ENCODE data around the gene SAMD11. TPM values are rescaled to one million over a fixed set of nuclear protein-coding genes. Genes with fewer than 3 reads are reported as not detected.

Gene SAMD11
- total and polyA plus RNA-seq, 2 of the 8 experiments (the other 6 are each of a cell fraction or from before 2014, with no cell fraction given): 0.18 to 0.30 TPM

GRCh38 chr1:919271-919872 lies 4.4 kb upstream of the SAMD11 start:
- Histone ChIP-seq H2BK15ac (ENCODE audit: low read length) (0 out of 2 replicates have a peak overlapping the region, but pooled peaks have one; percentile 16), H3K4me2 (ENCODE audit: insufficient read depth in 1 of 2, low read depth in 2 of 2, low read length in 2 of 2) (no peak overlapping the region), H3K27ac (ENCODE audit: low read depth, low read length) (no peak overlapping the region), H4K91ac (replicated peaks; ENCODE audit: insufficient read length, low read length) (no peak overlapping the region), H3K18ac (ENCODE audit: extremely low read depth, low read length) (no peak overlapping the region), H3K4me3 (ENCODE audit: extremely low read depth in 1 of 4, insufficient read depth in 2 of 4, low read depth in 3 of 4, low read length in 4 of 4) (no peak overlapping the region), H4K8ac (ENCODE audit: extremely low read depth, insufficient read depth, low read length) (no peak overlapping the region; the same call in 1 of the 2 replicates), H2BK20ac (ENCODE audit: low read length) (no peak overlapping the region), H3K9ac (replicated peaks in 1 of 4; ENCODE audit: extremely low read depth in 1 of 4, low read depth in 3 of 4, low read length in 3 of 4) (no peak overlapping the region), H3K79me1 (ENCODE audit: low read depth, low read length) (no peaks in the 10 kb centered on the region), H3K27me3 (replicated peaks in 1 of 4; ENCODE audit: control insufficient read depth in 3 of 4, extremely low read depth in 1 of 4, insufficient read depth in 3 of 4, low read length in 3 of 4) (peaks cover 47 to 96% (median 83%) of the 10 kb centered on the region in 4 experiments), H2AFZ (ENCODE audit: low read length) (no peak overlapping the region), H3K4me1 (replicated peaks in 1 of 4; ENCODE audit: control insufficient read depth in 3 of 4, insufficient read depth in 4 of 4, low read length in 3 of 4) (peaks cover 0 to 22% (median 16%) of the 10 kb centered on the region in 4 experiments; a peak in 6 of 7 replicates), H3K36me3 (ENCODE audit: control insufficient read depth in 2 of 4, insufficient read depth in 4 of 4, low read length in 3 of 4) (peaks cover 0 to 5% (median 0%) of the 10 kb centered on the region in 4 experiments; a peak in 1 of 8 replicates), H3K14ac (ENCODE audit: insufficient read length) (no peak overlapping the region), H3K23me2 (ENCODE audit: low read depth, low read length) (no peaks in the 10 kb centered on the region; the same call in 1 of the 2 replicates), H2BK5ac (ENCODE audit: low read depth, low read length) (no peak overlapping the region), H3K79me2 (ENCODE audit: control insufficient read depth in 1 of 2, insufficient read depth in 2 of 2, low read length in 2 of 2) (no peaks in the 10 kb centered on the region), H4K20me1 (replicated peaks in 1 of 2; ENCODE audit: control insufficient read depth in 1 of 2, insufficient read depth in 2 of 2, low read length in 2 of 2) (peaks cover 13 to 24% of the 10 kb centered on the region in 2 experiments), H2BK12ac (ENCODE audit: low read depth, low read length) (0 out of 2 replicates have a peak overlapping the region, but pooled peaks have one; percentile 17), H2BK120ac (replicated peaks; ENCODE audit: low read depth, low read length) (no peak overlapping the region), H3K23ac (ENCODE audit: insufficient read length) (no peak overlapping the region), H3K4ac (replicated peaks; ENCODE audit: insufficient read length, low read depth, low read length) (no peak overlapping the region), H3K56ac (replicated peaks; ENCODE audit: insufficient read length, low read depth, low read length) (no peak overlapping the region), H3K9me3 (ENCODE audit: insufficient read depth in 2 of 2, low read depth in 1 of 2, low read length in 1 of 2) (no peaks in the 10 kb centered on the region), H2AK5ac (ENCODE audit: low read depth, low read length) (no peak overlapping the region), H4K5ac (ENCODE audit: insufficient read length, low read depth, low read length) (no peak overlapping the region)
- FAIRE-seq: no peak
- CTCF ChIA-PET (ENCODE audit: partially characterized antibody): interaction anchor here (0.6 to 3.0 kb wide), 6 partner anchors 11 to 33 kb away, joined by 3 to 20 read pairs (median 6); no protein-coding TSS in a partner anchor
- POLR2A ChIA-PET (ENCODE audit: partially characterized antibody): interaction anchor here (1.0 to 2.0 kb wide), 6 partner anchors 13 to 105 kb away, joined by 3 to 10 read pairs (median 4); no protein-coding TSS in a partner anchor
- 87% methylated on average over 28 of the region's 29 CpGs; no CpG with 5 or more reads in 1 of the 2 experiments for WGBS, 2 experiments (ENCODE audit: extremely low coverage in 1 of 2, insufficient coverage in 1 of 2, insufficient read length in 1 of 2, insufficient replicate concordance in 2 of 2, low coverage in 1 of 2, low lambda C conversion rate in 2 of 2, missing lambda C conversion rate in 1 of 2)
- no peak for DNase-seq (ENCODE audit: low read depth in 1 of 2, low spot score in 2 of 2)
- TF ChIP-seq TBP (IDR thresholded peaks at IDR 0.05; ENCODE audit: low read depth, low read length) (no peak), FOSL1 (IDR thresholded peaks at IDR 0.05; ENCODE audit: insufficient read depth, low read depth, low read length) (no peak), NRF1 (IDR thresholded peaks at IDR 0.05; ENCODE audit: low read depth, low read length) (no peak), SIRT6 (IDR thresholded peaks at IDR 0.05; ENCODE audit: low read length) (no peak), ATF2 (IDR thresholded peaks at IDR 0.05; ENCODE audit: low read length) (no peak), ATF3 (IDR thresholded peaks at IDR 0.05; ENCODE audit: insufficient read depth, low read depth, low read length) (no peak), E2F6 (IDR thresholded peaks at IDR 0.05) (no peak), SRF (IDR thresholded peaks at IDR 0.05; ENCODE audit: low read depth, low read length) (no peak), CREB1 (IDR thresholded peaks at IDR 0.05) (no peak), TEAD4 (IDR thresholded peaks at IDR 0.05; ENCODE audit: low read depth, low read length) (no peak)
